ENCODE data around the gene CABP1.
"Not testable (repeated sequence)": the region's sequence is repeated elsewhere in the genome, so short reads cannot be mapped to it uniquely, and the experiment has no call there.

CABP1 gene

DNA sequence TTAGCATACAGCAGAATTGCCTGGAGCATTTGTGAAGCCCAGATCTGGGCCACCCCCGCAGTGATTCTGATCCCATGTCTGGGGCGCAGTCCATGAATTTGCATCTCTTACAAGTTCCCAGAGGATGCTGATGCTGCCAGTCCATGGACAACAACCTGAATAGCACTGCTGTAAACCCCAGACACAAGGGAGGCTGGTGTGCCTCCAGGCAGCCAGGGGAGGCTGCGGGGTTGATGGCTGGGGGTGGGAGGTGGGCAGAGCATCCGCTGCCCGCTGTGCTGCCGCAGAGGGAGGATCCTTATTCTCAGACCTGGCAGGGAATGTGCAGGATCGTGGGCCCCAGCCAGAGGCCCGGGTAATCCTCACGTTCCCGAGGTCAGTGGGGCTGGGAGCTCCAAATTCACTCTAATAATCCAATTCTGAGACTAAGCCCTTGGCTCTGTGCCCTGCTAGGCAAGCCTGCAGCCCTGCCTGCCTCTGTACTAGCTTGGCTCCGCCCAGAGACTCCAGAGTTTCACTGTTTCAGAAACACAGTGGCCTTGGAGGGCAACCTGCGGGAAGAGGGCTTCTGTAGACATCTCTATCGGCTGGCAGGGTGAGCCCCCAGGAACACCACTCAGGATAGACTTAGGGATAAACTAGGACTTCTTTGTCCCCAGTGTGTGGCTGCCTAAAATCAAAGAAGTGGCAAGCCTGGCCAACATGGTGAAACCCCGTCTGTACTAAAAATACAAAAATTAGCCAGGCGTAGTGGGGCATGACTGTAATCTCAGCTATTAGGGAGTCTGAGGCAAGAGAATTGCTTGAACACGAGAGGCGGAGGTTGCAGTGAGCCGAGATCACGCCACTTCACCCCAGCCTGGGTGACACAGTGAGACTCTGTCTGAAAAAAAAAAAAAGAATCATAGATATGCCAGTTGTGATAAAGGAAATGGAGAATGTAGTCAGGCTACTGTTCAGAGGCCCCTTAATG, 28.7 kb downstream of the CABP1 start:
- DNase-seq = no peak

- DNase-seq = not testable (repeated sequence)
Measured at GRCh38 chr12:120670237-120670636, 29.8 kb downstream of the CABP1 start.

GRCh38 chr12:120670667-120671066, 30.2 kb downstream of the CABP1 start:
- DNase-seq = no peak

DNA sequence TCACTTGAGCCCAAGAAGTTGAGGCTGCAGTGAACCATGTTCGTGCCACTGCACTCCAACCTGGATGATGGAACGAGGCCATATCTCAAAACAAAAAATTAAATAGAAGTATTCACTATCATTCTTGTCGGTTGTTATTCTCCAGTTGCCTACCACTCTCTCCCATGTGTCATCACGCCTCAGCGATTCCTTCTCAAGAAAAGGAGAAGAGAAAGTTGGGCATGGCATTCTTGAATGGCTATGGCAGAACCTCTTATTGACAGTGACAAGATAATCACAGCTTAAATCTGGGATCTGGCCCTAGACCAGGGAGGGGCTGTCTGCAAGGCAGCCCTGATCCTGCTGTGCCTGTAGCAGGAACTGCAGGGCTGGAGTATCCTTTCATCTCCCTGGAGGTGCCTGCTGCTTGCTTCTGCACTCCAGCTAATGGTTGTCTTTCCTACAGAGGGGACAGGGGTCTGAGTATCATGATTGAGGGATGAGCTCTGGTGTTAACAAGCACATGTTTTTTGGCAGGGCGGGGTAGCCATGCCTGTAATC, 33.7 kb downstream of the CABP1 start:
- DNase-seq = no peak

GRCh38 chr12:120677765-120678473, 37.5 kb downstream of the CABP1 start:
- DNase-seq = peak; percentile 30

DNA sequence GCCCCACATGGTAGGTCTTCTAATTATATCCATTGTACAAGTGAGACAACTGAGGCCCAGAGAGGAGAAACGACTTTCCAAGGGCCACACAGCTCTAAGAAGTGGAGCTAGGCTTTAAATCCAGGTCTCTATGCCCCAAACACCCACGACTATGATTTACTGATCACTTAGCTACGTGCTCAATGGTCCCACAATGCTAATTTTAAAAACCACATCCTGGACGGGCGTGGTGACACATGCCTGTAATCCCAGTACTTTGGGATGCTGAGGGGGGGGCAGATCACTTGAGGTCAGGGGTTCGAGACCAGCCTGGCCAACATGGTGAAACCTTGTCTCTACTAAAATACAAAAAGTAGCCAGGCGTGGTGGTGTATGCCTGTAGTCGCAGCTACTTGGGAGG, 38.1 kb downstream of the CABP1 start:
- peak; percentile 23 for DNase-seq

DNA sequence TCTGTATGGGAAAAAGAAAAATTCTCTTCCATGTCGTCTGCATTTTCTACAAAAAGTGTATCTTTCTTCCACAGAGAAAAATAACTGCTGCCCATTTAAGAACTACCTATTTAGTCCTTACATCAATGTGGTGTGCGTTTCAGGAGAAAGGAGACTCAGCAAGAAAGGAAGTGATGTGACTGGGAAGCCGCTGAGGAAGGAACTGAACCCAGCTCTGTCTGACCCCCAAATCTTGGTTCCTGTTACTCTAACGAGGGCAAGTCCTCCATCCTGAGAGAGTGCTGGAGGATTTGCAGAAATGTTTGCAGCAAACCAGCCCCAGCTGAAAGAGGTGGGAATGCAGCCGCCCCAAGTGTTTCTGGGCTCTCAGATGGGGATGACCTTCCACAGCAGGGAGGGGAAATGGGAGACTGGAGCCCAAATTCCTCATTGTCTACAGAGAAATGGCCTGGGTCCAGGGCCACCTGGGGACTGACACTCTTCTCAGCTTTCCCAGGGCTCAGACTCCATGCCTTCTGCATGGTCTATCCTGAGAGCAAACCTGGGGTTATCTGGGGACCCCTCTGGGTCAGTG, 39.8 kb downstream of the CABP1 start:
- DNase-seq = no peak

DNA sequence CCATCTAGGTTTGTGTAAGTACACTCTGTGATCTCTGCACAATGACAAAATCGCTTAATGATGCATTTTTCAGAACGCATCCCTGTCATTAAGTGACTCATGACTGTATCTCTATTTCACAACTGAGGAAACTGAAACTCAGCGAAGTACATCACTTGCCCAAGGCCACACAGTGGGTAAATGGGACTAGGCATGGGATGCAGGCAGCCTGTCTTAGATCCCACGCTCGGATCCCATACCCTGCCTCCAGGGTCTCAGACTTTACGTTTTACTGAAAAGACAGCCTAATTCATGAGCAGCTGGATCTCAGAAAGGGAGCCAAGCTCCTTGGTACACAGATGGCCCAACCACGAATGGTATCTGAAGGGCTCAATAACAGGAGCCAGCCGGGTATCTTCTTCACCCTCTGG, 44.1 kb downstream of the CABP1 start:
- peak; percentile 23 for DNase-seq

- no peak for DNase-seq
Measured at GRCh38 chr12:120685522-120685921, 45.1 kb downstream of the CABP1 start.

- peak; percentile 98 for DNase-seq
Measured at GRCh38 chr12:120686151-120686689, 45.8 kb downstream of the CABP1 start.

GRCh38 chr12:120686690-120687577, 46.5 kb downstream of the CABP1 start, which contains the start of gene MLEC:
Gene MLEC, plus strand, starts transcription at chr12:120687149. Its CDS starts 148 bp downstream, at chr12:120687297.
- DNase-seq = peak; percentile 99

DNA sequence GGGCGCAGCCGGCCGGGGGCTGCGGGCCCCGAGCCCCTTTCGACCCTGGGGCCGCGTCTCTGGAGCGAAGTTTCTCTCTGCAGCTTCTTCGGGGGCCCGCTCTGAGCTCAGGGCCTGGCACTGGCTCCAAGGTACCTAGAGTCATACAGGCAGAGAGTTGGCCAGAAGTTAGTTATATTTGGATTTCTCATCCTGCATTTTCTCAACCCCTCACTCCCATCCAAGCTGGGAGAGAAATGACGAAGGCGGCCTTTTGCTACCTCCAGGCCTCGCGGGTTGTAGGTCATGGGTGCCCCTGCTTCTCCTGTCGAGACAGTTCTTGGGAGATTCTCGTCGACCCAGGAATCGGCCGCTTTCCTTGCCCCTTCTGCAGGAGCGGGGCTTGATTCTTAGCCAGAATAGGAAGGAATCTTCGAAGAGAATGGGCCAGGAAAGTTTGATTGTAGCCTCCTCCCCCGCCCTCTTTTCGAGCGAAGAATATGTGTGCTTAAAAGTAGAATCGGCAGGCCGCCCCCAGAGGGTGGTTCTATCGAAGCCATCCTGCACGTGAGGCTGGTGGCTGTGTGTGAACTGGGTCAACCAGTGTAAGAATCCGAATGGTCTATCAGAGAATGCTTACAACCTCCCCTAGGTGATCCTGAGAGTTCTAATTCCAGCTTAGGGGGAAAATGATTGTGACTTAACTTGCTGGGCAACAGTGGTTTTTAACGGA, 47.3 kb downstream of the CABP1 start:
- peak; percentile 60 for DNase-seq

- DNase-seq = no peak
Measured at GRCh38 chr12:120688527-120689071, 48.2 kb downstream of the CABP1 start.

DNA sequence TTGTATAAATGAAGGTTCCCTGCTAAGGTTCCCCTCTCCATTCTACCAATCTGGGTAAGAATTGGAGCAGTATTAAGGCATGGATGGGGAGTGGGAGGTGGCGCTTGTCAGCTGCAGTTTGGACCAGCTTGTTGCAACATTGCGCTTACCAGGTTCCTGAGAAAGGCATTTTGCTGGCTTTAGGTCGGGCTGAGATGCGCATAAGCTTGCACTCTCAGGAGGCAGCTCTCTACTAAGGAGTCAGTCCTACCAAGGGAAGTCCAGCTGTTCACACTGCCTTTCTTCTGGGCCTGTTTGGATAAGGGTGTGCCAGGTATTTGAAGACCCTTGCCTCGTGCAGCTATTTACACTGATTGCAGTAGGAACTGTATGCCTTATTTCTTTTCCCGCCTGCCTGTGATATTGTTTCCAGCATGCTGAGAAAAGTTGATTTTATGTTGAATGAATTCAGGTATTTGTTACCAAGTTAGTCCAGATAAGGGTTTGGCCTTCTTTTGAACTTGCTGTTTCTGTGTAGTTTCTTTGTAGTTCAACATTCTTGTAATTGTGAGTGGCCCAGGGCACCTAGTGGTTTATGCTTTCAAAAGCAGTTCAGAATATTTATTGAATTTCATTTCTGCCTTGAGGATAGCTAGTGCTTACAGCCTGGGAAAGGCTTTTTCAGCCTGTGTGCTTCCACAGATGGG, 49.1 kb downstream of the CABP1 start:
- no peak for DNase-seq

- no peak for DNase-seq
Measured at GRCh38 chr12:120690083-120690450, 49.6 kb downstream of the CABP1 start.

DNA sequence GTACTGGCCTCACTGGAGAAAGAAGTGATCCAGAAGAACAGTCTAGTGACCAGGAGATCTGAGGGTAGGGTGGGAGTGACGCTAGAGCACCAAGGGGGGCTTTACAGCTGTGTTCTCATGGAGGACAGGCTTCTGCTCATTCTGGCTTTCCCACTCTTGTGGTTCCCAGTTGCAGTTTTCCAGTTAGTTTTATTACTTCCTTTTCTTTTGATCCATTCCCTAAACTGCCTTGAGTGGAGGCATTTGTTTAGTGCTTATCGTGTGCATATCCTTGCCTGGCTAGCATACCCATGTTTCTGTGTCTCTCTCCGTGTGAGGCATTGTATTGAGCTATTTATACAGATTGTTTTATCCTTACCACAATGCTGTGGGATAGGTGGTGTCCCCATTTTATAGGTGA, 50.6 kb downstream of the CABP1 start:
- no peak for DNase-seq

- DNase-seq = no peak
Measured at GRCh38 chr12:120692524-120693033, 52.2 kb downstream of the CABP1 start.

- DNase-seq = no peak
Measured at GRCh38 chr12:120693848-120694247, 53.4 kb downstream of the CABP1 start.

GRCh38 chr12:120696626-120697025, 56.2 kb downstream of the CABP1 start:
- DNase-seq = no peak

DNA sequence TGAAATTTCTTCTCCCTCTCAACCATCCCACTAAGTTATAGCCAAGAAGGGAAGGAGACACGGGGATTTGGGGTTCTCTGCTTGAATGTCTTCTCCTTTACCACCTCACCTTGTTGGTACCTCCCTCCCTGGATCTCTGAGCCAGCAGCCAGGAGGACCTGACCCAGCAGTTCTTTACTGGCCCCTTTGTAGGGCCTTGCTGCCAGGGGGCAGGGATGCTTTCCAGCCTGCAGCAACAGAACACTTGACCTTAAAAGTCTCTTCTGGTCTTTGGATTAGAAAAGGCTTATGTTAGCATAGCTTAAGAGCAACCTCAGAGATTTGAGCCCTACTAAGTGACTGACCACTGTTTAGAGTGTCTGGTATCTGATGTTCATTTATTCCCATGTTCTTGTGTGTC, 56.9 kb downstream of the CABP1 start:
- no peak for DNase-seq
